ENCODE results near the gene HEXIM1. TPM values are rescaled to one million over a fixed set of nuclear protein-coding genes. Genes with fewer than 3 reads are reported as not detected.

The HEXIM1 gene
- total RNA-seq, 1 donor from 2014 or later = 38.8 TPM

GRCh38 chr17:45137561-45138305 lies 10.5 kb upstream of the HEXIM1 start:
- Mint-ChIP-seq H3K27ac (no peak overlapping the region), H3K4me3 (no peak overlapping the region)
- no peak for DNase-seq (ENCODE audit: low spot score in 2 of 2, unreplicated experiment in 2 of 2)

GRCh38 chr17:45138911-45139532 lies 9.3 kb upstream of the HEXIM1 start:
- H3K4me3 Mint-ChIP-seq = no peak overlapping the region
- TF ChIP-seq, protein P1, sequence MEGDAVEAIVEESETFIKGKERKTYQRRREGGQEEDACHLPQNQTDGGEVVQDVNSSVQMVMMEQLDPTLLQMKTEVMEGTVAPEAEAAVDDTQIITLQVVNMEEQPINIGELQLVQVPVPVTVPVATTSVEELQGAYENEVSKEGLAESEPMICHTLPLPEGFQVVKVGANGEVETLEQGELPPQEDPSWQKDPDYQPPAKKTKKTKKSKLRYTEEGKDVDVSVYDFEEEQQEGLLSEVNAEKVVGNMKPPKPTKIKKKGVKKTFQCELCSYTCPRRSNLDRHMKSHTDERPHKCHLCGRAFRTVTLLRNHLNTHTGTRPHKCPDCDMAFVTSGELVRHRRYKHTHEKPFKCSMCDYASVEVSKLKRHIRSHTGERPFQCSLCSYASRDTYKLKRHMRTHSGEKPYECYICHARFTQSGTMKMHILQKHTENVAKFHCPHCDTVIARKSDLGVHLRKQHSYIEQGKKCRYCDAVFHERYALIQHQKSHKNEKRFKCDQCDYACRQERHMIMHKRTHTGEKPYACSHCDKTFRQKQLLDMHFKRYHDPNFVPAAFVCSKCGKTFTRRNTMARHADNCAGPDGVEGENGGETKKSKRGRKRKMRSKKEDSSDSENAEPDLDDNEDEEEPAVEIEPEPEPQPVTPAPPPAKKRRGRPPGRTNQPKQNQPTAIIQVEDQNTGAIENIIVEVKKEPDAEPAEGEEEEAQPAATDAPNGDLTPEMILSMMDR (IDR thresholded peaks at IDR 0.05; ENCODE audit: unreplicated experiment) = no peak
- peaks cover 17% of the 10 kb centered on the region for H3K4me1 Mint-ChIP-seq
- no peaks in the 10 kb centered on the region for H3K27me3 Mint-ChIP-seq (ENCODE audit: low read depth)
- no peaks in the 10 kb centered on the region for H3K9me3 Mint-ChIP-seq
- H3K27ac Mint-ChIP-seq = no peak overlapping the region
- no peak for DNase-seq (ENCODE audit: low spot score in 2 of 2, unreplicated experiment in 2 of 2)
- H3K36me3 Mint-ChIP-seq = peaks cover 3% of the 10 kb centered on the region

More at GRCh38 chr17:45137561-45138305, 10.5 kb upstream of the HEXIM1 start:
- TF ChIP-seq, protein P1 (IDR thresholded peaks at IDR 0.05; ENCODE audit: unreplicated experiment) = no peak
- Mint-ChIP-seq H3K4me1 (peaks cover 12% of the 10 kb centered on the region), H3K36me3 (peaks cover 3% of the 10 kb centered on the region), H3K27me3 (ENCODE audit: low read depth) (no peaks in the 10 kb centered on the region), H3K9me3 (no peaks in the 10 kb centered on the region)

- Mint-ChIP-seq H3K36me3 (peaks cover 3% of the 10 kb centered on the region), H3K27ac (no peak overlapping the region), H3K9me3 (no peaks in the 10 kb centered on the region), H3K4me3 (no peak overlapping the region), H3K27me3 (ENCODE audit: low read depth) (no peaks in the 10 kb centered on the region), H3K4me1 (peaks cover 18% of the 10 kb centered on the region)
- DNase-seq (ENCODE audit: low spot score in 2 of 2, unreplicated experiment in 2 of 2) = no peak
- TF ChIP-seq, protein P1 (IDR thresholded peaks at IDR 0.05; ENCODE audit: unreplicated experiment) = no peak
Measured at GRCh38 chr17:45139533-45139920, 8.7 kb upstream of the HEXIM1 start.

- Mint-ChIP-seq H3K9me3 (no peaks in the 10 kb centered on the region), H3K4me1 (peaks cover 23% of the 10 kb centered on the region), H3K27ac (peak overlapping the region; percentile 94), H3K27me3 (ENCODE audit: low read depth) (no peaks in the 10 kb centered on the region), H3K4me3 (peak overlapping the region; percentile 68), H3K36me3 (peaks cover 3% of the 10 kb centered on the region)
- TF ChIP-seq, protein P1 (IDR thresholded peaks at IDR 0.05; ENCODE audit: unreplicated experiment) = no peak
- DNase-seq (ENCODE audit: low spot score in 2 of 2, unreplicated experiment in 2 of 2) = no peak
Measured at GRCh38 chr17:45143094-45143670, 5.1 kb upstream of the HEXIM1 start.

- H3K36me3 Mint-ChIP-seq = peaks cover 3% of the 10 kb centered on the region
- H3K27ac Mint-ChIP-seq = peak overlapping the region; percentile 94
- DNase-seq (ENCODE audit: low spot score in 2 of 2, unreplicated experiment in 2 of 2) = peak in 1 of 2 experiments; percentile 73
- peak overlapping the region; percentile 68 for H3K4me3 Mint-ChIP-seq
- TF ChIP-seq, protein P1 (IDR thresholded peaks at IDR 0.05; ENCODE audit: unreplicated experiment) = no peak
- H3K9me3 Mint-ChIP-seq = no peaks in the 10 kb centered on the region
- no peaks in the 10 kb centered on the region for H3K27me3 Mint-ChIP-seq (ENCODE audit: low read depth)
- H3K4me1 Mint-ChIP-seq = peaks cover 23% of the 10 kb centered on the region
Measured at GRCh38 chr17:45143767-45144198, 4.5 kb upstream of the HEXIM1 start.

Measured in mesothelial cell of epicardium (in vitro differentiated cells).